B cell (primary cell): Measurements from ENCODE around the gene PDLIM5.

ENCODE experiments used
- CTCF ChIP-seq: fragments of 200-600 bp; IDR thresholded peaks from one replicate; pipeline ENCODE4 v1.8.0; 2022; ENCODE audit warnings: antibody characterized with exemption, mild to moderate bottlenecking
- EZH2 ChIP-seq: IDR thresholded peaks from 2 replicates; pipeline ENCODE4 v1.6.1; 2012; ENCODE audit warnings: borderline replicate concordance, low read depth, mild to moderate bottlenecking, moderate library complexity, low read length; ENCODE audit not compliant: insufficient read depth, poor library complexity, severe bottlenecking

- TF ChIP-seq CTCF, result no peak
- no peak for TF ChIP-seq EZH2
Measured at GRCh38 chr4:94590493-94590892, 138.8 kb downstream of the PDLIM5 start.
